H1 (cell line): ENCODE measurements around the gene RNF113B. TPM values are rescaled to one million over a fixed set of nuclear protein-coding genes. Genes with fewer than 3 reads are reported as not detected.

ENCODE experiments used
- BRCA1 ChIP-seq: IDR thresholded peaks from 2 replicates; pipeline ENCODE4 v1.6.1; 2012; ENCODE audit warnings: low read depth, low read length, improper control_type of control experiment
- MAFK ChIP-seq: IDR thresholded peaks from 2 replicates; pipeline ENCODE4 v1.6.1; 2012; ENCODE audit warnings: low read depth, mild to moderate bottlenecking, improper control_type of control experiment, low read length
- PHF8 ChIP-seq: fragments of 200-600 bp; sonication (generic); conservative IDR thresholded peaks from 2 replicates; pipeline ENCODE4 v1.7.1; 2012; ENCODE audit warnings: low read depth, mild to moderate bottlenecking, inconsistent platforms, low read length, moderate library complexity
- polyA plus RNA-seq, 7 experiments: library from polyadenylated mRNA; depleted of rRNA in 3 of 7; stranded (reverse) in 5 of 7; unstranded in 2 of 7; fragments of >200 nt in 5 of 7; fragments of 200-250 nt in 2 of 7; gene quantifications; 1 replicate in 5 of 7; 2 replicates in 1 of 7; 4 replicates in 1 of 7; pipeline versions ENCODE4 v1.2.1 to v1.2.3, GENCODE V29; 2011 to 2013; ENCODE audit warnings: missing spikeins in 2 of 7, mixed read lengths in 2 of 7
- total RNA-seq: library from RNA; stranded (reverse); fragmentation: NEBNext Ultra II Directional; extraction: Animal tissue kit (Norgen Biotek cat#: 25700); gene quantifications from 2 replicates; pipeline ENCODE4 v1.2.1, GENCODE V29; 2021
- TF ChIP-seq, protein P1 (sequence below), 3 experiments: IDR thresholded peaks; 1 replicate in 2 of 3; 2 replicates in 1 of 3; pipeline versions ENCODE4 v1.5.1 to v1.6.1; 2011; ENCODE audit warnings: low read length in 3 of 3, mild to moderate bottlenecking in 3 of 3, inconsistent platforms in 2 of 3, low read depth in 1 of 3, moderate library complexity in 1 of 3; ENCODE audit not compliant: insufficient read depth in 1 of 3; ENCODE audit errors: control extremely low read depth in 1 of 3

Gene RNF113B
- total and polyA plus RNA-seq, 2 of the 8 experiments (the other 6 are each of a cell fraction or from before 2014, with no cell fraction given) = not detected

DNA sequence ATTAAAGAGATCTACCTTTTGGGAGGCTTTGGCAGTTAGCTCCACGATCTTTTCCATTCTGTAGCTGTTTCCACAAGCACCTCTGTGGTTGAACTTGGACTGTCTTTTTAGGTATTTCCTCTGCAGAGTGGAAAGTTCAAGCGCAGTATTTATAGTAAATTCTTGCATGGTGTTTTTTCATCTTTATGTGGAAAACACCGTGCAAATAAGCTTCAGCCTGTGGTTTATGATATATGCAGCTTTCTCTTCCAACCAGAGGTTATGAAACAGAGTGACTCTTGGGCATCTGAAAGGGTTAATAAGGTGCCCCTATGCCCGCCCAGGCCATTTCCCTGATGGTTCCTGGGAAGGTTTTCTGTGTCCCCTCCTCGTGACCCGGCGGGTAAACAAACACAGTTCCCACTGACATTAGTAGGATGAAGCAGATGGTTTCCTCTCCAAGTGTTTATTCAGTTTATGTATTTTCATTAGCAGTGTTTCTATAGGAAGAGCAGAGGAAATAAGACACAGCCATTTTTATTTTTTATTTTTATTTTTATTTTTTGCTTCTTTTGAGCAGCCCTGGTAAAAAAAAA lies 39.7 kb upstream of the RNF113B start (continued):
- TF ChIP-seq, protein P1, sequence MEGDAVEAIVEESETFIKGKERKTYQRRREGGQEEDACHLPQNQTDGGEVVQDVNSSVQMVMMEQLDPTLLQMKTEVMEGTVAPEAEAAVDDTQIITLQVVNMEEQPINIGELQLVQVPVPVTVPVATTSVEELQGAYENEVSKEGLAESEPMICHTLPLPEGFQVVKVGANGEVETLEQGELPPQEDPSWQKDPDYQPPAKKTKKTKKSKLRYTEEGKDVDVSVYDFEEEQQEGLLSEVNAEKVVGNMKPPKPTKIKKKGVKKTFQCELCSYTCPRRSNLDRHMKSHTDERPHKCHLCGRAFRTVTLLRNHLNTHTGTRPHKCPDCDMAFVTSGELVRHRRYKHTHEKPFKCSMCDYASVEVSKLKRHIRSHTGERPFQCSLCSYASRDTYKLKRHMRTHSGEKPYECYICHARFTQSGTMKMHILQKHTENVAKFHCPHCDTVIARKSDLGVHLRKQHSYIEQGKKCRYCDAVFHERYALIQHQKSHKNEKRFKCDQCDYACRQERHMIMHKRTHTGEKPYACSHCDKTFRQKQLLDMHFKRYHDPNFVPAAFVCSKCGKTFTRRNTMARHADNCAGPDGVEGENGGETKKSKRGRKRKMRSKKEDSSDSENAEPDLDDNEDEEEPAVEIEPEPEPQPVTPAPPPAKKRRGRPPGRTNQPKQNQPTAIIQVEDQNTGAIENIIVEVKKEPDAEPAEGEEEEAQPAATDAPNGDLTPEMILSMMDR (IDR thresholded peaks at IDR 0.05; ENCODE audit: control extremely low read depth in 1 of 3, insufficient read depth in 1 of 3, low read depth in 1 of 3, low read length in 3 of 3) = no peak
- TF ChIP-seq BRCA1 (no peak), PHF8 (no peak), MAFK (no peak)
